H9 (cell line): ENCODE data around the gene NEDD4L. TPM values are rescaled to one million over a fixed set of nuclear protein-coding genes. Genes with fewer than 3 reads are reported as not detected.

Experiments used
- DNase-seq: peaks from one replicate; pipeline ENCODE4 v3.0.0-alpha.2; 2017
- H2AFZ ChIP-seq: one replicate; pipeline ENCODE4 v1.6.1; 2013; ENCODE audit warnings: mild to moderate bottlenecking, low read length, control low read depth, moderate library complexity
- H2AK5ac ChIP-seq: 2 replicates; pipeline ENCODE4 v1.6.1; 2013; ENCODE audit warnings: low read length, control low read depth, mixed read lengths; ENCODE audit not compliant: insufficient read length
- H2BK120ac ChIP-seq: one replicate; pipeline ENCODE4 v1.6.1; 2013; ENCODE audit warnings: low read depth, mild to moderate bottlenecking, low read length, control low read depth, inconsistent platforms; ENCODE audit not compliant: poor library complexity, severe bottlenecking
- H2BK12ac ChIP-seq: 2 replicates; pipeline ENCODE4 v1.6.1; 2013; ENCODE audit warnings: low read length, control low read depth, mixed read lengths, low read depth; ENCODE audit not compliant: insufficient read length
- H2BK15ac ChIP-seq: 2 replicates; pipeline ENCODE4 v1.6.1; 2013; ENCODE audit warnings: low read depth, low read length, control low read depth
- H2BK20ac ChIP-seq: one replicate; pipeline ENCODE4 v1.6.1; 2013; ENCODE audit warnings: low read depth, mild to moderate bottlenecking, low read length, control low read depth, inconsistent platforms; ENCODE audit not compliant: poor library complexity, severe bottlenecking
- H2BK5ac ChIP-seq: 2 replicates; pipeline ENCODE4 v1.6.1; 2013; ENCODE audit warnings: low read length, control low read depth, mixed read lengths; ENCODE audit not compliant: insufficient read length
- H3K14ac ChIP-seq: 2 replicates; pipeline ENCODE4 v1.6.1; 2013; ENCODE audit warnings: low read length, control low read depth; ENCODE audit not compliant: insufficient read depth
- H3K18ac ChIP-seq: 2 replicates; pipeline ENCODE4 v1.6.1; 2013; ENCODE audit warnings: low read depth, mild to moderate bottlenecking, mixed read lengths, low read length, control low read depth; ENCODE audit not compliant: insufficient read length
- H3K23ac ChIP-seq: 2 replicates; pipeline ENCODE4 v1.6.1; 2013; ENCODE audit warnings: low read length, control low read depth, mixed read lengths, low read depth; ENCODE audit not compliant: insufficient read length
- H3K23me2 ChIP-seq: 2 replicates; pipeline ENCODE4 v1.6.1; 2013; ENCODE audit warnings: low read depth, mild to moderate bottlenecking, mixed read lengths, low read length, control low read depth; ENCODE audit not compliant: insufficient read length, poor library complexity, severe bottlenecking
- H3K27ac ChIP-seq: 2 replicates; pipeline ENCODE4 v1.5.1; 2013; ENCODE audit warnings: low read length, control low read depth, mixed read lengths, low read depth; ENCODE audit not compliant: insufficient read length
- H3K27me3 ChIP-seq: 2 replicates; pipeline ENCODE4 v1.6.1; 2013; ENCODE audit warnings: low read length, control low read depth, inconsistent platforms; ENCODE audit not compliant: insufficient read depth
- H3K4ac ChIP-seq: 2 replicates; pipeline ENCODE4 v1.6.1; 2013; ENCODE audit warnings: low read depth, mild to moderate bottlenecking, control low read depth, inconsistent platforms, low read length, moderate library complexity
- H3K4me1 ChIP-seq: 2 replicates; pipeline ENCODE4 v1.6.1; 2013; ENCODE audit warnings: low read length, control low read depth, inconsistent platforms; ENCODE audit not compliant: insufficient read depth
- H3K4me2 ChIP-seq: 2 replicates; pipeline ENCODE4 v1.6.1; 2013; ENCODE audit warnings: low read length, control low read depth, mixed read lengths; ENCODE audit not compliant: insufficient read length, insufficient read depth
- H3K56ac ChIP-seq: 2 replicates; pipeline ENCODE4 v1.6.1; 2013; ENCODE audit warnings: low read depth, mild to moderate bottlenecking, mixed read lengths, low read length, control low read depth; ENCODE audit not compliant: insufficient read length
- H3K79me1 ChIP-seq: 2 replicates; pipeline ENCODE4 v1.6.1; 2013; ENCODE audit warnings: low read depth, mild to moderate bottlenecking, moderate library complexity, low read length, control low read depth, inconsistent platforms; ENCODE audit not compliant: insufficient read depth, poor library complexity, severe bottlenecking
- H3K79me2 ChIP-seq: 2 replicates; pipeline ENCODE4 v1.6.1; 2013; ENCODE audit warnings: low read length, control low read depth, inconsistent platforms; ENCODE audit not compliant: insufficient read depth
- H3K9ac ChIP-seq: 2 replicates; pipeline ENCODE4 v1.6.1; 2013; ENCODE audit warnings: low read length, control low read depth, mixed read lengths; ENCODE audit not compliant: insufficient read length; ENCODE audit errors: extremely low read depth
- H3K9me3 ChIP-seq: one replicate; pipeline ENCODE4 v1.6.1; 2013; ENCODE audit warnings: low read depth, low read length, inconsistent platforms; ENCODE audit not compliant: control insufficient read depth
- H3T11ph ChIP-seq: one replicate; pipeline ENCODE4 v1.6.1; 2013; ENCODE audit warnings: mild to moderate bottlenecking, low read length, control low read depth, inconsistent platforms
- H4K20me1 ChIP-seq: one replicate; pipeline ENCODE4 v1.6.1; 2013; ENCODE audit not compliant: control insufficient read depth, insufficient read length, insufficient read depth
- H4K5ac ChIP-seq: 2 replicates; pipeline ENCODE4 v1.6.1; 2013; ENCODE audit warnings: low read depth, mild to moderate bottlenecking, mixed read lengths, low read length, control low read depth; ENCODE audit not compliant: insufficient read length
- H4K8ac ChIP-seq: replicated peaks from 2 replicates; pipeline ENCODE4 v1.6.1; 2013; ENCODE audit warnings: low read length, control low read depth, mixed read lengths, low read depth; ENCODE audit not compliant: insufficient read length
- H4K91ac ChIP-seq: 2 replicates; pipeline ENCODE4 v1.6.1; 2013; ENCODE audit warnings: low read depth, mild to moderate bottlenecking, moderate library complexity, mixed read lengths, low read length, control low read depth; ENCODE audit not compliant: insufficient read length
- H3K27ac Mint-ChIP-seq, 3 experiments: 2 replicates in 2 of 3; 3 replicates in 1 of 3; pipeline ENCODE4 v1.8.0; 2020 to 2021; ENCODE audit warnings: mixed read lengths in 3 of 3, mild to moderate bottlenecking in 1 of 3, moderate library complexity in 1 of 3
- H3K27me3 Mint-ChIP-seq: 2 replicates; pipeline ENCODE4 v1.8.0; 2021; ENCODE audit warnings: low read depth, mild to moderate bottlenecking, moderate library complexity, mixed read lengths
- H3K36me3 Mint-ChIP-seq, 3 experiments: 2 replicates in 2 of 3; 3 replicates in 1 of 3; pipeline ENCODE4 v1.8.0; 2020 to 2021; ENCODE audit warnings: low read depth in 3 of 3, mixed read lengths in 3 of 3; ENCODE audit not compliant: insufficient read depth in 1 of 3
- H3K4me1 Mint-ChIP-seq, 2 experiments: 2 replicates each; pipeline ENCODE4 v1.8.0; 2020; ENCODE audit warnings: mixed read lengths in 2 of 2
- H3K4me3 Mint-ChIP-seq, 2 experiments: 2 replicates in 1 of 2; 3 replicates in 1 of 2; pipeline ENCODE4 v1.8.0; 2020 to 2021; ENCODE audit warnings: mild to moderate bottlenecking in 2 of 2, mixed read lengths in 2 of 2, moderate library complexity in 1 of 2
- H3K9me3 Mint-ChIP-seq, 2 experiments: 2 replicates in 1 of 2; 3 replicates in 1 of 2; pipeline ENCODE4 v1.8.0; 2020; ENCODE audit warnings: mild to moderate bottlenecking in 2 of 2, mixed read lengths in 2 of 2, moderate library complexity in 1 of 2
- WGBS: extraction: QIAGEN DNeasy Blood & Tissue Kit; methylation state at CpG from one replicate; pipeline ENCODE4 v1.1.7; 2013; ENCODE audit warnings: missing lambda C conversion rate, low lambda C conversion rate, mixed read lengths; ENCODE audit not compliant: insufficient read length; ENCODE audit errors: extremely low coverage; 5-methylcytosine and 5-hydroxymethylcytosine counted together
- total RNA-seq: library from RNA; stranded (reverse); gene quantifications from 2 replicates; pipeline ENCODE4 v1.2.1, GENCODE V29; 2021
- TF ChIP-seq, protein P1 (sequence below): fragments of 200-600 bp; sonication (generic); conservative IDR thresholded peaks from 3 replicates; pipeline ENCODE4 v1.8.0; 2021; ENCODE audit warnings: antibody characterized with exemption, mild to moderate bottlenecking

NEDD4L gene
- total RNA-seq, 1 experiment from 2014 or later: 76.3 TPM

DNA sequence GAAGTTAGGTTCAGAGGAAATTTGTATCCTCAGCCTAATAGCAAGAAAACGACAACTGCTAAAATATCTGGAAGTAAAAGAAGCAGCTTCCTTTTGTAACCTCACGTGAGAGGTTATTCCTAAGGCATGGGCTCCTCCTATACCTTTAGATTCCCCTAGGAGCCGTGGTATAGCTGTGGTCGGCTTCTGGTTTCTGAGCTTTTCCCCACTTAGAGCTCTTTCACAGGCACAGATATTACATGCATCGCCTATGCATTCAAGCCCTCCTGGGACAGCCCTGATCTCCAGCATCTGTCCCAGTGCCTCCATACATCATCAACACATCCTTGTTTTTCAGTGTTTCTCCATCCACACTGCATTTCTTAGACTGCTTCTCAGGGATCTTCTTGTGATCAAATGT, 295.9 kb downstream of the NEDD4L start:
- Histone ChIP-seq H3K27ac (no peak overlapping the region), H4K91ac (no peak overlapping the region), H3K9me3 (no peaks in the 10 kb centered on the region), H2BK12ac (no peak overlapping the region), H2BK120ac (no peak overlapping the region), H3K79me2 (no peaks in the 10 kb centered on the region), H2BK5ac (no peak overlapping the region), H4K8ac (no peak overlapping the region), H4K20me1 (no peaks in the 10 kb centered on the region), H2AFZ (no peak overlapping the region), H2BK15ac (no peak overlapping the region), H3K18ac (no peak overlapping the region), H3K23ac (no peak overlapping the region), H3K9ac (no peak overlapping the region), H2BK20ac (no peak overlapping the region), H3T11ph (no peak overlapping the region), H2AK5ac (no peak overlapping the region), H3K56ac (no peak overlapping the region), H3K4me1 (peaks cover 17% of the 10 kb centered on the region), H3K4ac (no peak overlapping the region), H3K79me1 (no peaks in the 10 kb centered on the region), H3K14ac (no peak overlapping the region), H3K27me3 (no peaks in the 10 kb centered on the region), H3K4me2 (peak overlapping the region; percentile 68), H3K23me2 (peaks cover 3% of the 10 kb centered on the region), H4K5ac (no peak overlapping the region)
- H3K36me3 Mint-ChIP-seq: peaks cover 11 to 27% (median 19%) of the 10 kb centered on the region in 3 experiments; a peak in 6 of 7 replicates
- H3K27me3 Mint-ChIP-seq: no peaks in the 10 kb centered on the region
- WGBS: no CpG with 5 or more reads among the region's 5 CpGs
- peak overlapping the region; percentile 49 to 93 (median 90); a peak in 6 of 7 replicates for H3K27ac Mint-ChIP-seq
- H3K4me3 Mint-ChIP-seq: peak overlapping the region in 1 of 2 experiments; percentile 79; a peak in 1 of 5 replicates
- H3K4me1 Mint-ChIP-seq: peaks cover 89 to 94% of the 10 kb centered on the region in 2 experiments
- TF ChIP-seq, protein P1, sequence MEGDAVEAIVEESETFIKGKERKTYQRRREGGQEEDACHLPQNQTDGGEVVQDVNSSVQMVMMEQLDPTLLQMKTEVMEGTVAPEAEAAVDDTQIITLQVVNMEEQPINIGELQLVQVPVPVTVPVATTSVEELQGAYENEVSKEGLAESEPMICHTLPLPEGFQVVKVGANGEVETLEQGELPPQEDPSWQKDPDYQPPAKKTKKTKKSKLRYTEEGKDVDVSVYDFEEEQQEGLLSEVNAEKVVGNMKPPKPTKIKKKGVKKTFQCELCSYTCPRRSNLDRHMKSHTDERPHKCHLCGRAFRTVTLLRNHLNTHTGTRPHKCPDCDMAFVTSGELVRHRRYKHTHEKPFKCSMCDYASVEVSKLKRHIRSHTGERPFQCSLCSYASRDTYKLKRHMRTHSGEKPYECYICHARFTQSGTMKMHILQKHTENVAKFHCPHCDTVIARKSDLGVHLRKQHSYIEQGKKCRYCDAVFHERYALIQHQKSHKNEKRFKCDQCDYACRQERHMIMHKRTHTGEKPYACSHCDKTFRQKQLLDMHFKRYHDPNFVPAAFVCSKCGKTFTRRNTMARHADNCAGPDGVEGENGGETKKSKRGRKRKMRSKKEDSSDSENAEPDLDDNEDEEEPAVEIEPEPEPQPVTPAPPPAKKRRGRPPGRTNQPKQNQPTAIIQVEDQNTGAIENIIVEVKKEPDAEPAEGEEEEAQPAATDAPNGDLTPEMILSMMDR: no peak
- no peaks in the 10 kb centered on the region for H3K9me3 Mint-ChIP-seq
- DNase-seq: no peak
